HG03521 (cell line): ENCODE measurements around the gene EVPL.
"Not testable (repeated sequence)": the region's sequence is repeated elsewhere in the genome, so short reads cannot be mapped to it uniquely, and the experiment has no call there.

Source experiments
- ATAC-seq: cut with Tn5 transposase; IDR thresholded peaks from one replicate; pipeline ENCODE4 v1.9.1; 2021; ENCODE audit warnings: mild to moderate bottlenecking, moderate library complexity; ENCODE audit not compliant: unreplicated experiment

EVPL gene

GRCh38 chr17:76048711-76049110, 21.6 kb upstream of the EVPL start:
- no peak for ATAC-seq

GRCh38 chr17:76048025-76048605, 21.0 kb upstream of the EVPL start:
- no peak for ATAC-seq

DNA sequence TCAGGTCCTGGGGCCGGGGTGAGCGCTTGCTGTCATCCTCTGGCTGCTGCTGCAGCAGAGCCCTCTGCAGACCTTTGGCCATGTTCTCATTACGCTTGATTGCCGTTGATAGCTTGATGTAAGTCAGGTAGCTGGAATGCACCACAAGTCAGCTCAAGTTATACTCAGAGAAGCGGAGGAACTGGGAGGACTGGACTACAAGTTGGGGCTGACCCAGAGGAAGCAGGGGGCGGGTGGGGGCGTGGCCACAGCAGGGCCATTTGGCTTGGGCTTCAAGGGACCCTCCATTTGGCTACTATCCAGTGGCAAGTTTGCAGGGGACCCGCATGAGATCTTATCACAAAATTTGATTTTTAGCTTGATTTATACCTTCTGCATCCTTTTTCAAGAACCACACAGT, 19.0 kb upstream of the EVPL start:
- no peak for ATAC-seq

DNA sequence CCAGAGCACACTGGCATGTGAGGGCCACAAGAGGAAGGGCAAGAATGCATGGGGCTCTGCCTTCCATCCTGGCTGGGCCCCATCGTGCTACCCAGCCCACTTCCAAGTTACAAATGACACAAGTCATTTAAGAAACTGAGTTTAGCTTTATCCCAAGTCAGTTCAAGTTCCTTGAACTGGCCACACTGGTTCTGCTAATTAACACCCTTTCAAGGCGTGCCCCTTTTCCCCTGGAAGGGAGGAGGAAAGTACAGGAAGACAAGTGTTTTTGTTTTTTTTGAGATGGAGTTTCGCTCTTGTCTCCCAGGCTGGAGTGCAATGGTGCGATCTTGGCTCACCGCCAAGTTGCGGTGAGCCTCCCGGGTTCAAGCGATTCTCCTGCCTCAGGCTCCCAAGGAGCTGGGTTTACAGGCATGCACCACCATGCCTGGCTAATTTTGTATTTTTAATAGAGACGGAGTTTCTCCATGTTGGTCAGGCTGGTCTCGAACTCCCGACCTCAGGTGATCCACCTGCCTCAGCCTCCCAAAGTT, 17.4 kb upstream of the EVPL start:
- not testable (repeated sequence) for ATAC-seq

GRCh38 chr17:76042868-76043267, 15.8 kb upstream of the EVPL start:
- not testable (repeated sequence) for ATAC-seq

- no peak for ATAC-seq
Measured at GRCh38 chr17:76040376-76040775, 13.3 kb upstream of the EVPL start.

DNA sequence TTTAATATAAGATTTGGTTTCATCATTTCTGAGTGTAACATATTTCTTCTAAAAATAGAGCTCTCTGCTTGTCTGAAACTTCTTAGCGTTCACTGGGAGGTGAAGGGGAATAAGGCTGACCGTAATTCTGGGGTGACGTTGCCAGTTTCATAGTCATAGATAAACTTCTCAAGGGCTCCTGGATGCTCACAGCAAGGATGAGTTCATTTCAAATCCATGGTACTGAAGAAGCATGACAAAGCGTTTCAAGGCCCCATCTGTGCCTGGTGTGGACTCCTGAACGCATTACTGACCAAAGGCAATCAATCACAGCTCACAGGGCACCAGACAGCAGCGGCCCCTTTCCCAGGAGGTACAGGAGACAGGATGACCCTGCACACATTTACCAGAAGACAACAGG, 12.0 kb upstream of the EVPL start:
- ATAC-seq, result no peak

DNA sequence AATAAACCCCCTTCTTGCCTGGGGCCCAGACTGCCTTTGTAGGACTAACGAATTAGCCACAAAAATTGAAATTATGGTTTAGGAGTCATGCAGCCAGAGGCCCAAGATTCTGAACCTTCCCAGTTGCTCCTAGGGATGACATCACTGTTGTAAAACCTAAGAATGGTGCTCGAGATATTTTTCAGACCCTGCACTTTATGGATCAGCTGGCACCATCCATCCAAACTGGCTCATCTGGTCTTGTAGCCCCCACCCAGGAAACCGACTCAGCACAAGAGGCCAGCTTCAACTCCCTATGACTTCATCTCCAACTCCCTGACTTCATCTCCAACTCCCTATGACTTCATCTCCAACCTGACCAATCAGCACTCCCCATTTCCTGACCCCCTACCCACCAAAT, 10.9 kb upstream of the EVPL start:
- ATAC-seq, result no peak

GRCh38 chr17:76036497-76037261, 9.6 kb upstream of the EVPL start:
- no peak for ATAC-seq

DNA sequence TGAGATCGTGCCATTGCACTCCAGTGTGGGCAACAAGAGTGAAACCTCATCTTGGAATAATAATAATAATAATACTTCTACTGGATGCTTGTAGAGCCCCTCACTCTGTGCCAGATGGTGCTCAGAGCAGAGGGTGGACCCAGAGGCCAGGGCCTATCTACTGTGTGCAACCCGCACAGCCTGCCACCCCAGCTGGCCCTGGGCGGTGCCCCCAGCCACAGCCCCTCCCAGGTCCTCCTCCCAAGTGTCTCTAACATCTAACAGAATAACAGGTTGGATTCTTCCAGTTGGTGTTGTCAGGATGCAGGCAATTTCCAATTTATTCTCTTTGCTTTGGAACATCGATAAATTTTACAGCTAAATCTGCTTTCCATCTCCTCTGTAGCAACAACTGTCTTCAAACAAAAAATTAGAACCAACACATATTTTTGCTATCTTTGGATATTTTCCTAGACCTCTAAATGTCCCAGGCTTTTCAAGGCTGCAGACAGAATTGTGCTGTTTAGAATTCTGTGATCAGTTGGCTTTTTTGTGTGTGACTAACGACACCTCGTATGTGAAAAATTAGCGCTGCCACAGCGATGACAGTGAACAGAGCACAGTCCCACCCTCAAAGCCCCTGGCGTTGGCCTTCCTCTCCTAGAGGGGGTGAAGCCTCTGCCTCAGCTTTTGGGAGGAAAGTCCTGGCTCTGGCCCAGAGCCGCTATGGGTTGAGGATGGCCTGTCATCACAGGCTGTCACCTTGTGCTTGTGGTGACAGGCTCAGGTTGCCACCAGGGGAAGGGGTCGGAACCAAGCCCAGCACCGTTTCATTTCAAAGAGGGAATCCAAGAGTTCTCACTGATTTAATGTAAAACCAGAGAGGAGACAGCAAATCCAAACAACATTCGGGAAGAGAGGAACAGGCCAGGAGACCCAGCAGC, 7.6 kb upstream of the EVPL start:
- no peak for ATAC-seq

GRCh38 chr17:76033139-76033538, 6.0 kb upstream of the EVPL start:
- no peak for ATAC-seq

DNA sequence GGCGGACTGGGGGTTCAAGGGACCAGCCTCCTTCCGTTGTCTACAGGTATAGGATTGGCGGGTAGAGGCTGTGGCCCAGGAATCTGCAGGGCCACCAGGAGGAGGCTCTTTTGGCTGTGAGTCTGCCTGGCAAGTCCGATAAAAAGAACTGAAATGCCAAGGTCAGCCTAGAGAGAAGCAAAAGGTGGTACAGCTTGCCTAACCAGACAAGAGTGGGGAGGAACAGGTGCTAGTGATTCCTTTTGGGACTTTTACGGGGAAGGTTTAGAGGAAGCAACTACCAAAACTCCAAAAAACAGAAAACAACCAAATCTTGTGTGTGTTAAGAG, 5.6 kb upstream of the EVPL start:
- no peak for ATAC-seq

DNA sequence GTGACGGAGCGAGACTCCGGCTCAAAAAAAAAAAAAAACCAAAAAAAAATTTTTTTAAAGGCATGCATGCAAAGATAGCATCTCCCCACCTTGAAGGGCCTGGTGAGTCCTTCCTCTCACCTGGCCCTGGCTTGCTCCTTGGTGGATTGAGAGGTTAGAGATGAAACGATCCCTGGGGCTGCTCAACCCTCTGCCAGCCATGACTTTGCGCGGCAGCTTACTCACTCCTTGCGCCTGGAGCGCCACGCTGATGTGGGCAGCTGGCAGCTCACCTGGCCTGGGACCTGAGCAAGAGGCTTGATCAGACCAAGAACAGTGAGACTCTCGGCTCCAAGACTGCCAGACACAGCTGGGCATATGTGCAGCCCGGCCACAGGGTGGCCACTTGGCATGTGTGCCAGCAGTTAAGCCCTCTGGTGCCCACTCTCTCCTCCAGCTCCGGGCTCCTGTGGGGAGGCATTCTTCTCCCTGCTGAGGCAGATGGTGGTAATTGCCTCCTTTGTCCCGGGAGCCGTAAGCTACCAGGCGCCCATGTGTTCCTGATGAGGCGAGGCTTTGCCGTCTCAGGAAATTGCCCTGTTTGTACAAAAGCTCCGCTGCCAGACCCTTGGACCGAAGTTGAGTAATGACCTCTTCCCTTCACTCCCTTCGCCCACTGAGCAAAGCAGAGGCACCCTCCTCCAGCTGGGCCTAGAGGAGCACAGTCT, 5.1 kb upstream of the EVPL start:
- no peak for ATAC-seq

GRCh38 chr17:76026714-76027158, 370 bp downstream of the EVPL start:
- no peak for ATAC-seq

GRCh38 chr17:76025294-76025693, 1.8 kb downstream of the EVPL start:
- ATAC-seq, result no peak

GRCh38 chr17:76024353-76024752, 2.8 kb downstream of the EVPL start:
- ATAC-seq, result no peak

DNA sequence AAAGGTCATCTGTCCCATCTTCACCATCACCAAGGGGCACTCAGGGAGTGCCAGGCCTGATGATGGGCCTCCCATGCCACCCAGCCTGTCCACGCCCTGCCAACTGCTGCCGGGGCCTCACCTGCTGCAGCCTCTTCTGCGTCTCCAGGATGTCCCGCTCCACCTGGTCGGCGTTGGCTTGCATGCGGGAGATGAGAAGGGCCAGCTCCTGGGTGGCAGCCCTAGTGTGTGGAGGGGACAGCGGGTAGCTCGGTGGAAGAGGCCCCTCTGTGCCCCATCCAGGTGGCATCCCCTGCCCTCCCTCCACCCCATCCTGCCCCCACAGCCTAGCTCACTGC, 3.2 kb downstream of the EVPL start:
- ATAC-seq, result no peak

GRCh38 chr17:76022973-76023899, 3.9 kb downstream of the EVPL start:
- no peak for ATAC-seq

DNA sequence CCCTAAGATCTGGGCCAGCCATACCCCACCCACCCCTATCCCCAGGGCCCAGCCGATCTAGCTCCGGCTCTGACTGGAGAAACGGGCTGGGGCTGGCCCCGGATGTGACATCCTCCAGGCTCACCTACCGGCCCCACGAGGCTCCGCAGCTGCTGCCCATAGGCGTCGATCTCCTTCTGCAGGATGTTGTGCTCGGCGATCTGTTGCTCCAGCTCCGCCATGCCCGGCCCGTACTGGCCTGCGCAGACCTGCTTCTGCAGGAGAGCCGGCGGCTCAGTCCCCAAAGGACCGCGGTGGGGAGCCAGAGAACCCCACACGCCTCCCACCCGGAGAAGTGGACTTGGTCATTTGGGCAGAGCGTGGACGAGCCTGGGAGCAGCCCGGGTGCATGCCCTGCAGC, 4.8 kb downstream of the EVPL start:
- no peak for ATAC-seq
